NCI-H146 treated with DMSO at 0.1 percent for 48 hours (cell line): ENCODE data around the gene ZFP36.

Experiments used
- DNase-seq: peaks from one replicate; lab custom pipeline; 2025; ENCODE audit not compliant: unreplicated experiment; lab: John Stamatoyannopoulos, UW

Gene ZFP36

GRCh38 chr19:39384839-39385568, 21.6 kb upstream of the ZFP36 start:
- DNase-seq: no peak

- DNase-seq: no peak
Measured at GRCh38 chr19:39385629-39386411, 20.8 kb upstream of the ZFP36 start.

- DNase-seq: no peak
Measured at GRCh38 chr19:39386557-39386956, 20.1 kb upstream of the ZFP36 start.

- no peak for DNase-seq
Measured at GRCh38 chr19:39388657-39389056, 18.0 kb upstream of the ZFP36 start.

GRCh38 chr19:39389631-39390414, 16.8 kb upstream of the ZFP36 start:
- no peak for DNase-seq

- no peak for DNase-seq
Measured at GRCh38 chr19:39390451-39390750, 16.2 kb upstream of the ZFP36 start.

GRCh38 chr19:39390751-39391437, 15.8 kb upstream of the ZFP36 start, which contains the start of the genes MED29 and PAF1:
TSS of gene MED29 (plus strand) at chr19:39391378. CDS start at chr19:39391423, 45 bp downstream.
TSS of gene PAF1 (minus strand) at chr19:39391106. CDS start at chr19:39390864, 242 bp downstream.
- peak; percentile 100 for DNase-seq

- DNase-seq: peak; percentile 47
Measured at GRCh38 chr19:39397360-39398296, 9.0 kb upstream of the ZFP36 start.

GRCh38 chr19:39398297-39398864, 8.3 kb upstream of the ZFP36 start:
- DNase-seq: no peak

- no peak for DNase-seq
Measured at GRCh38 chr19:39399668-39400050, 7.0 kb upstream of the ZFP36 start.

- no peak for DNase-seq
Measured at GRCh38 chr19:39400061-39400460, 6.6 kb upstream of the ZFP36 start.

GRCh38 chr19:39401070-39401548, 5.5 kb upstream of the ZFP36 start:
- no peak for DNase-seq

- no peak for DNase-seq
Measured at GRCh38 chr19:39401549-39402345, 4.9 kb upstream of the ZFP36 start.

GRCh38 chr19:39402346-39403300, 4.0 kb upstream of the ZFP36 start:
- DNase-seq: peak; percentile 62

GRCh38 chr19:39403331-39404312, 3.0 kb upstream of the ZFP36 start:
- DNase-seq: peak; percentile 56

GRCh38 chr19:39405261-39405957, 1.2 kb upstream of the ZFP36 start:
- no peak for DNase-seq
